NCI-H1694 treated with DMSO at 0.1 percent for 48 hours (cell line): ENCODE measurements around the gene HSCB.
"Not testable (repeated sequence)": the region's sequence is repeated elsewhere in the genome, so short reads cannot be mapped to it uniquely, and the experiment has no call there.

Experiments
- DNase-seq: peaks from one replicate; lab custom pipeline; 2025; lab: John Stamatoyannopoulos, UW

HSCB gene

GRCh38 chr22:28791841-28792490, 50.1 kb downstream of the HSCB start:
- no peak for DNase-seq

GRCh38 chr22:28792491-28793383, 50.9 kb downstream of the HSCB start:
- no peak for DNase-seq

GRCh38 chr22:28793976-28794584, 52.2 kb downstream of the HSCB start:
- DNase-seq: no peak

- DNase-seq: no peak
Measured at GRCh38 chr22:28795071-28795693, 53.3 kb downstream of the HSCB start.

- DNase-seq: no peak
Measured at GRCh38 chr22:28795932-28796856, 54.4 kb downstream of the HSCB start.

- DNase-seq: no peak
Measured at GRCh38 chr22:28798810-28799605, 57.2 kb downstream of the HSCB start.

- no peak for DNase-seq
Measured at GRCh38 chr22:28799606-28800307, 57.9 kb downstream of the HSCB start.

GRCh38 chr22:28800308-28801041, 58.6 kb downstream of the HSCB start, which contains the start of gene XBP1:
TSS of gene XBP1 (minus strand) at chr22:28800569.
- peak; percentile 49 for DNase-seq

- no peak for DNase-seq
Measured at GRCh38 chr22:28801845-28802594, 60.2 kb downstream of the HSCB start.

GRCh38 chr22:28802595-28803123, 60.8 kb downstream of the HSCB start:
- DNase-seq: no peak

- not testable (repeated sequence) for DNase-seq
Measured at GRCh38 chr22:28805426-28805825, 63.6 kb downstream of the HSCB start.
